ENCODE data around the gene FANCC.
"Not testable (repeated sequence)": the region's sequence is repeated elsewhere in the genome, so short reads cannot be mapped to it uniquely, and the experiment has no call there.

The FANCC gene

DNA sequence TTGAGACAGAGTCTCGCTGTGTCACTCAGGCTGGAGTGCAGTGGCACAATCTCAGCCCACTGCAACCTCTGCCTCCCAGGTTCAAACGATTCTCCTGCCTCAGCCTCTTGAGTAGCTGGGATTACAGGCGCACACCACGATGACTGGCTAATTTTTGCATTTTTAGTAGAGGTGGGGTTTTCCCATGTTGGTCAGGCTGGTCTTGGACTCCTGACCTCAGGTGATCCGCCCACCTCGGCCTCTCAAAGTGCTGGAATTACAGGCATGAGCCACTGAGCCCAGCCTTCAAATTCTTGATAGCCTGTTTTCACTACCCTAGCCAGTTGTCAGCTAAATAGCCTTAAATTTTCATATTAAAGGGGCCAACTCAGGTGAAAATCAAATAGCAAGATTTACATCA lies 11.6 kb upstream of the FANCC start:
- not testable (repeated sequence) for DNase-seq

- no peak for DNase-seq
Measured at GRCh38 chr9:95327239-95327865, 9.8 kb upstream of the FANCC start.

GRCh38 chr9:95325221-95325620 lies 7.7 kb upstream of the FANCC start:
- DNase-seq = no peak

GRCh38 chr9:95317893-95318211 lies 343 bp upstream of the FANCC start:
- no peak for DNase-seq

DNA sequence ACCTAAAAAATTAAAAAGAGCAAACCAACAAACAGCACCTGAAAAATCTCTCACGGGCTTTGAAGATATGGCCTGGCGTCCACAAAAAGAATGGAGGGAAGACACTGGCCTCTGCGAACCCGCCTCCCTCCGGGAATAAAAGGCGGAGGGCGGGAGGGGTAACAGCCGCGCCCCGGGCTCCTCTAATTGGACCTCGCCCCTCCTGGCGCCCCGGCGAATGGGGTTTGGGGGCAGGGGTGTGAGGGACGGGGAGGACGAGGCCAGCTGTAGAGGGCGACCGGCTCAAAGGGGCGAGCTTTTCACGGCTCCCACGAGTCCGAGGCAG lies 753 bp downstream of the FANCC start:
- DNase-seq = no peak

DNA sequence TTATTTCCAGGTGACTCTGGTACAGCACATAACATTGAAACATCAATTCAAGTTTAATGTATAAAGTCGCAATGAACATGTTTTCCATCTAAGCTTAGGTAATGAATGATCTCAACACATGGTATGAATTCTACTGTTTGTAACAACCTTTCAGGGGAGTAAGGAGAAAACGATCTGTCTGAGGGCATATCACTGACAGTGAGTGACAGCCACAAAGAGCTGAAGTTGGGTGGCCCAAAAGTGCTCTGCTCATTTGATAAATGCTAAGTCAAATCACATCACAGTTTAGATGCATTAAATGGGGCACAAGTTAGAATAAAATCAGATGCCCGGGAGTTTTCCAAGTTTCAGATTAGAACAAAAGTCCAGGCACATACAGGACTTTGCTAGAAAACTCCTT lies 1.2 kb downstream of the FANCC start:
- DNase-seq = no peak

GRCh38 chr9:95315108-95315746 lies 2.3 kb downstream of the FANCC start:
- no peak for DNase-seq

- DNase-seq = peak in 1 of 2 experiments; percentile 42
Measured at GRCh38 chr9:95313010-95313498, 4.5 kb downstream of the FANCC start.

- no peak for DNase-seq
Measured at GRCh38 chr9:95311961-95312360, 5.5 kb downstream of the FANCC start.

DNA sequence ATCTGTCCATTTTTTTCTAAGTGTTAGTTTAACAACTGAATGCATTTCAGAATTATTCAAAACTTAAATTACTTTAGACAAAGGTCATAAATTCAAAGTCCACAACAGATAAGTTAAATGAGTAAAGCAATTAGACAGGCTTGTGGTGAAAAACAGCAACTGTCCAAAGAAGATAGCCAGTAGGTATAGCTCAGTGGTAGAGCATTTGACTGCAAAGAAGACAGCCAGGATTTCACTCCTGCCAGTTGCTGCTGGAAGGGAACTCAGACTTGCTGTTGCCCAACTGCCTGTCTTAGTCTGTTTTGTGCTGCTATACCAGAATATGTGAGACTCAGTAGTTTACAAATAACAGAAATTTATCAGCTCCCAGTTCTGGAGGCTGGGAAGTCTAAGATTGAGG lies 10.0 kb downstream of the FANCC start:
- no peak for DNase-seq

- no peak for DNase-seq
Measured at GRCh38 chr9:95306819-95307218, 10.7 kb downstream of the FANCC start.

- no peak for DNase-seq
Measured at GRCh38 chr9:95305770-95306492, 11.6 kb downstream of the FANCC start.

DNA sequence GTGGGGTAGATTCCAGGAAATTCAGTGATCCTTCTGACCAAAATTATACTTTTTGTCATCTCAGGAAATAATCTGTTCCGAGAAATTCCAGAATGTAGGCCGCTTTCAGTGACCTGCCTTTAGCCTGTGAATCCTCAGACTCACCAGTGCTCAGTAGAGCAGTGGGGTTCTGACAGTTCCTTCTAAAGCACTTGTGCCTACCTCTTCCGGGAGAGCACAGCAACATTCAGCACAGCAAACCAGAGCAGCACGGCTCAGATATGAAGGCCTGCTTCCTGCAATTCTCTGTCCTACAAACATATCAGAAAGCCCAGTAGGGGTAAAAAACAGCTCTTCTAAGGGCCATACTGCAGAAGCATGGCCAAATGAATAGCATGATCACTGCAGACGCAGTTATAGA lies 15.0 kb downstream of the FANCC start:
- no peak for DNase-seq

DNA sequence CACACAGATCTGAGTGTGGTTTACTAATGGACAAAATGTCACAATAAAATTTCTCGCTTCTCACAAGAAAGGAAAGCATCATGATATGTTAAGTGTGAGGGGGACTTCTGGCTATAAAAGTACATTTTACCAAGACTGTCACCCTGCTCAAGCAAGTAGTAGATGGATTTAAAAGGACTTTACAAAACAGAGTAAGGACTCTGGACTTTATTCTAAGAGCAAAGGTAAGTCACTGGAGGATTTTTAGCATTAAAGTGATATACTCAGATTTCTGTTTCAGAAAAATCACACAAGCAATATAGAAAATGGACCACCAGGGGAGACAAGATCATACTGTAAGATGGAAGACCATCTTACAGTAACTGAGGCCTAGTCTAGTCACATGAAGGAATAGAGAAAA lies 19.7 kb downstream of the FANCC start:
- DNase-seq = no peak

DNA sequence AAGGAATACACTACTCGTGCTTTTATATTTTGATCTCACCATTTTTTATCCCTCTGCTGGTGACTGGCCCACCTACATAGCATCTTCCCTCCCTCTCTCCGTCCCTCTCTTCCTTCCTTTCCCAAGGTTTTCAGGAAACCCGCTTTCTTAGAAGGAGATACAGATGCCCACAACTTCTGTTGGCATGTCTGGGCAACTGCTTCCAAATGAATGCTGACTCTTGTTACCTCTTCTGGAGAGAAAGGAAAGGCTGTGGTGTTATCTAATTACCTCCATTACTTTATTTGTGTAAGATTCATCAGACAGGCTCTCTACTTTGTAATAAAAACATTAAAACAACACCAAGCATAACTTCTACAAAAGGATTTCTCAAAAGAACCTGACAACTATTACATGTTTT lies 20.2 kb downstream of the FANCC start:
- DNase-seq = no peak

GRCh38 chr9:95296761-95297160 lies 20.7 kb downstream of the FANCC start:
- no peak for DNase-seq

DNA sequence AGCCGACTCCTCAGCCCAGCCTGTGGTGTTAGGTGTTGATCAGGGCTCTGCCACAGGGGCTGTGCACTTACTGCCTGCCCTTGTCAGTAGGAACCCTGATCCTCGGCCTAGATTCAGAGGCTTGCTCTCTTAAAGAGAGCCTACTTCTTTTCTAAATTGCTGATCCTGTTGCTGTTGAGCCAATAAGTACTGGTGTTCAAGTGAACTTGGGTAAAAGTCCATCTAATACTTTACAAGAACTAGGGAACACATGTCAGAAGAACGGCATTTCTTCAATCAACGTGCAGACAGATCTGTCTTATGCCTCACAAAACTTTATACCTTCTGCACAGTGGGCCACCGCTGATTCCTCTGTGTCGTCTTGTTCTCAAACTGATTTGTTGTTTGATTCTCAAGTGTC lies 24.2 kb downstream of the FANCC start:
- not testable (repeated sequence) for DNase-seq

DNA sequence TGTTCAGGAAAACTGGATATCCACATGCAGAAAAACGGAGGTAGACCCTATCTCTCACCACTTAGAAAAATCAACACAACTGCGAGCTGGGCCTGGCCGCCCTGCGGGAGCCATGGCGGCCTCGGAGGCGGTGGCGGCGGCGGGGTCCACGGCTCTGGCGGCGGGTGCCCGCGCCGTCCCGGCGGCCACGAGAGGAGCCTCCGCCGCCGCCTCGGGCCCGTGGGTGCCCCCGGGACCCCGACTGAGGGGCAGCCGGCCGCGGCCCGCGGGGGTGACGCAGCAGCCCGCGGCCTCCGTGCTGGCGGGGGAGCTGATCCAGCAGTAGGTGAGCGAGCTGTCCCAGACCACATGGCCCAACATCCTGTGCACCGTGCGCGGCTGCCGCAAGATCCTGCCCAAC lies 25.3 kb downstream of the FANCC start:
- DNase-seq = no peak

DNA sequence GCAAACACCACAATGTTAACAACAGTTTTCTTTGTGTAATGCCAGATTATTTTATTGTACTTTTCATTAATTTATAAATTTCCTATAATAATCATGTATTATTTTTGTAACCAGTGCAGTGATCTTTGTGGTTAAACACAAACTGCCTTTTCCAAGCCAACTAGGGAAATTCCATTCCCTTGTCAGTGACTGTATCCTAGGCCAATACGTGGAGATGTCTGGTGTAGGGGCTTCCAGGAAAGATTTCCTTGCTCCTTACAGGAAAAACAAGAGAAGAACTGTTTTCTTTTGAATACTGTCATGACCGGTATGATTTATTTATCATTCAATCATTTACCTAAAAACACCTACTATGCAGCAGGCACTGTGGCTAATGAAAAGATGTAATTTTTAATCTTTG lies 31.4 kb downstream of the FANCC start:
- no peak for DNase-seq

GRCh38 chr9:95285307-95285706 lies 32.2 kb downstream of the FANCC start:
- no peak for DNase-seq

DNA sequence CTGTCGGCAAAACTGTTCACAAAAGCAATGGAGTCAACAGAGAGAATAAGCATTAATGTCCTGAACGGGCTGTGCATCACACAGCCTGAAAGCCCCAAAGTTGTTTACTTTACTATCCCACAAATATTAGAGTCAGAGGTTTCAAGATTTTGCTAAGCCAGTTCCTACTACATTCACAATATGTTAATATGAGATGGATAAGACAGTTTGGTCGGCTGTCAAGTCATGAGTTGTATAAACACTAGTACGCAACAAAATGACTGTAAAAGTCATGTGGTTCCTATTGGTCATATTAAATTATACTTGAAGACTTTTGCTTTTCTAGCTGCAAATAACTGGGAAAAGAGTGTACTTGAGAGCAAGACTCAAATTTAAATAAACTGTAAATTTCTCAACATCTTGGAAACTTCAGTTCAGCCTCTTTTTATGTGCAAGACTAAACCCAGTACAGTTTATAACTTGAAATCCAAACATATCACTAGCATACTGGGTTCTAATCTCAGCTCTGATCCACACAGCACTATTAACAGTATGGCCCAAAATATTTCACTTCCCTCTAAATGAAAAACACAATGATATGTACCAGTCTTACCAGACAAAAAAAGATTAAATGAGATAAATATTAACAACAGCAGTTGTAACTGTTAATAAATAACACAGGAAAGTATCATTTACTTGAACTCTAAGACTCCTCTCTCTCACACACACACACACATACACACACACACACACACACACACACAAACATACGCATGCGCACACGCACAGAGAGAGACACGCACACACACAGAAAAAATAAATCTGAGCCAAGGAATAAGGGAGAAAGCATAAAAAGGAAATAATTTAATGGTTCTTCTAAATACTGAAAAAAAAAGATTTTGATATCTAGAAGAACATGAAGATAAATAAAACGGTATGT lies 33.1 kb downstream of the FANCC start:
- no peak for DNase-seq

GRCh38 chr9:95283673-95284072 lies 33.8 kb downstream of the FANCC start:
- no peak for DNase-seq

DNA sequence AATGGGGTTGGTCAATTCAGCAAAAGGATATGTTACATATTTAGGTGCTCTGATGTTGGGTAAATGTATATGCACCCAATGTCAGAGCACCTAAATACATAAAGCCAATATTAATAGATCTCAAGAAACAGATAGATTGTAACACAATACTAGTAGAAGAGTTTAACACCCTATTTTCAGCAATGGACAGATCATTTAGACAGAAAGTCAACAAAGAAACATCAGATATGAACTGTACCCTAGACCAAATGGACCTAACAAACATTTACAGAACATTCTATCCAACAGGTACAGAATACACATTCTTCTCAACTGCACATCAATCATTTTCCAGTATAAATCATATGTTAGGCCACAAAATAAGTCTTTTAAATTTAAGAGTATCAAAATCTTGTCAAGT lies 35.2 kb downstream of the FANCC start:
- DNase-seq = no peak
